A204.1 (cell line): ENCODE measurements around the gene CD300LB.
"Not testable (repeated sequence)": the region's sequence is repeated elsewhere in the genome, so short reads cannot be mapped to it uniquely, and the experiment has no call there.

Experiments used
- FAIRE-seq: peaks from 2 replicates; lab custom pipeline; 2012; peaks lifted over from hg19 to GRCh38; lab: Jason Lieb, UNC

CD300LB gene

GRCh38 chr17:74524653-74525464 lies 6.4 kb downstream of the CD300LB start:
- FAIRE-seq: no peak

- no peak for FAIRE-seq
Observed at GRCh38 chr17:74523308-74523707, 8.0 kb downstream of the CD300LB start.

DNA sequence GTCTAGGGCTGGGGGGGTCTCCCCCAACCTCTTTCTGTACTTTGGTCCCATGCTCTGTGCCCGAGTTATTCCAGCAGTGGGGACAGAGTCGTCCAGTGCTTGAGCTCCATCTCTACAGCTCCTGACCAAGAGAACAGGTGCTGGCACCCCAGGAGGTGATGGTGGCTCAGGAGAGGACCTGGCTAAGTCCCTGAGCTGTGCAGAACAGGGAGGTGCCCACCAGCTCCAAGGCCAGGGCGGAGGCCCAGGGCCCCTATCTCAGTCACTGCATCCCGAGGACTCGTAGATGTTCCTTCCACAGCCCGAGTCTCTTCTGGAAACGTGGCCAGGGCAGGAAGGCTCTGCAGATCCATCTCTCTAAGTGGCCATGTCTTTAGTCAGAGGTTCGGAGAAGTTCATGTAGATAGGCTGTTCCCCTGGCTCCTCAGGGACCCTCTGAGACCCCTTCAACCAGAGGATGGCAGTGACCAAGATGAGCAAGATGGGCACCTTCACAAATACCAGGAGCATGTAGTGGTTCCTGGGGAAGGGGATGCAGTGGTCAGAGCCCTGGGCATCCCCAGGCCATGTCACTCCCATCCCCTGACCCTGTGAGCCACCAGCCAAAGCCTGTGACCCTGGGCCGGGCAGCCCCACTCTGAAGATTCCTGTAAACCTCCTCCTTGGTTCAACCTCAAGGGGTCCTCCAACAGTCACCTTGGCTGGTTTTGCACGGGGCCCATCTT lies 8.7 kb downstream of the CD300LB start:
- FAIRE-seq: no peak

DNA sequence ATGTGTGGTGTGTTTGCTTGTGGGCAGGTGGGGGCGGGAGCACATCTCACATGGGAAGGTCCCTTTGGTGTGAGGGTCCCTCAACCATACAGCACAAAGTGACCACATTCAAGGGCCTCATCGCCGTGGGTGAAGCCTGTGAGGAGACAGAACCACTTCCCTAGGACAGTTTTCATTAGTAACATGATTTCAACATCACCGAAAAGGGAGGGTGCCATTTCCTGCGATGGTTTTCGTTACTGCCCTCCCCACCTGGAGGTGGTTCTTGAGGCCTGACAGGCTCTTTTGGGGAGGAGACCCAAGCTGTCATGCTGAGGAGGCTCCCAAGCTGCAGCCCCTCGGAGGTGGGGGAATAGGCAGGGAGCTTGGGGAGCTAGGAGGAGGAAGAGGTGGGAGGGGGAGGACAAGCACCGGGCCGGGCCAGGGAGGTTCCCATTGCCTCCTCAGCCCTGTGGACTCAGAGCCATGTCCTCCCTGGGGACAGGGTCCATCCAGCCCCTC lies 9.5 kb downstream of the CD300LB start:
- no peak for FAIRE-seq

- FAIRE-seq: no peak
Observed at GRCh38 chr17:74520790-74521480, 10.3 kb downstream of the CD300LB start.

DNA sequence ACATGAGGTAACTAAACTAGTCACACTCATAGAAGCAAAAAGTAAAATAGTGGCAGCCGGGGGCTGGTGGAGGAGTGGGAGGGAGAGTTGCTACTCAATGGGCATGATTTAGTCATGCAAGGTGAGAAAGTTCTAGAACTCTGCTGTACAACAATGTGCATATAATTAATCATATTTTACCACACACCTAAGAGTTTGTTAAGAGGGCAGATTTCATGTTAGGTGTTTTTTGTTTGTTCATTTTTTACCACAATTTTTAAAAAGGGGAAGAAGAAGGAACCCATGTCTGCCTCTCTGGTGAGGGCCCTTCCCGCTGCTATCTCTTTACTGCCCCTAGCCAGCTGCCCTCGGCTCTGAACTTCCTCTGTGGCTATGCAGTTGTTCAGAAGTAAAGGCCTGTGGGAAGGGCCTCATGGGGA lies 11.2 kb downstream of the CD300LB start:
- no peak for FAIRE-seq

DNA sequence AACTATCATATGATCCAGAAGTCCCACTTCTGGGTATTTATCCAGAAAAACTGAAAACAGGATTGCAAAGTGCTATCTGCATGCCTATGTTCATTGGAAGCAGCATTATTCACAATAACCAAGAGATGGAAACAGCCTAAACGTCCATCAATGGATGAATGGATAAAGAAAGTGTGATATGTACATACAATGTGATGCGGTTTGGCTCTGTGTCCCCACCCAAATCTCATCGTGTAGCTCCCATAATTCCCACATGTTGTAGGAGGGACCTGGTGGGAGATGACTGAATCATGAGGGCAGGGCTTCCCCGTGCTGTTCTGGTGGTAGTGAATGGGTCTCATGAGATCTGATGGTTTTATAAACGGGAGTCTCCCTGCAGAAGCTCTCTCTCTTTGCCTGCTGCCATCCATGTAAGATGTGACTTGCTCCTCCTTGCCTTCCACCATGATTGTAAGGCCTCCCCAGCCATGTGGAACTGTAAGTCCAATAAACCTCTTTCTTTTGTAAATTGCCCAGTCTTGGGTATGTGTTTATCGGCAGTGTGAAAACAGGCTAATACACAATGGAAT lies 12.8 kb downstream of the CD300LB start:
- FAIRE-seq: not testable (repeated sequence)

DNA sequence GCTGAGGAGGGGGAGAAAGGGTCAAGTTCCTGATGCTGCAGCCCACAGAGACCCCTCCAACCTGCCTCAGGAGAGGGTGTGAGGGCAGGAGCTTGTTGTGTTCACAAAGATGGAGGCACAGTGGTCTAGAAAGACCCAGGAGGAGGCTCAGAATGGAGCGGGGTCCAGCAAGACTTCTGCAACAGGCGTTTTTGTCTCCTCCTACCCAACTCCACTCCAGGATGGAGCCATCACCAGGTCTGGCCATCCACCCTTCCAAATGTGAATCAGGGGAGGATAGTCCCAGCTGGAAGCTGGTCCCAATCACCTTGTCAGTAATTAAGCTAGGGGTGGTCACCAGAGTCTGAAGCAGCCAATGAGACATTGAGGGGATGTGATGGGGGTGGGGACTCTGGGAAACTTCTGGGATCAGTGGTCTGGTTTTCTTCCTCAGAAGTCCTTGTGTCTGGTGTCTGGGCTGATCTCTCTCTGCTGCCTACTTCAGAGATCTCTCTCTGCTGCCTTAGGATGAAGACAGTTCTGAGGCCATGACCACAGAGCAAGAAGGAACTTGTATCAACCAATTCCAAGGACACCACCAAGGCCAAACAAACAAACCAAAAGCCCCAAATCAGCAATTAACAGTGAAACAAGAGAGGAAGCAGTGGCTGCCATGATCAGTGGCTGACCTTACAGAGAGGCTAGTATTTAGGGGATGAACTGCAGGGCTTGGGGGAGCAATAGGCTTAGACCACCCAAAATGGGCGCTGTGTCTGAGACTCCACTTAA lies 14.5 kb downstream of the CD300LB start:
- no peak for FAIRE-seq

DNA sequence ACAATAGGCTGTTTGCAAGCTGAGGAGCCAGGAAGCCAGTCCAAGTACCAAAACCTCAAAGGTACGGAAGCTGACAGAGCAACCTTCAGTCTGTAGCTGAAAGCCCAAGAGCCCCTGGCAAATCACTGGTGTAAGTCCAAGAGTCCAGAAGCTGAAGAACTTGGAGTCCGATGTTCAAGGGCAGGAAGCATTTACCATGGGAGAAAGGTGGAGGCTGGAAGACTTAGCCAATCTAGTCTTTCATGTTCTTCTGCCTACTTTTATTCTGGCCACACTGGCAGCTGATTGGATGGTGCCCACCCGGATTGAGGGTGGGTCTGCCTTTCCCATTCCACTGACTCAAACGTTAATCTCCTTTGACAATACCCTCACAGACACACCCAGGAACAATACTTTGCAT lies 15.3 kb downstream of the CD300LB start:
- no peak for FAIRE-seq

DNA sequence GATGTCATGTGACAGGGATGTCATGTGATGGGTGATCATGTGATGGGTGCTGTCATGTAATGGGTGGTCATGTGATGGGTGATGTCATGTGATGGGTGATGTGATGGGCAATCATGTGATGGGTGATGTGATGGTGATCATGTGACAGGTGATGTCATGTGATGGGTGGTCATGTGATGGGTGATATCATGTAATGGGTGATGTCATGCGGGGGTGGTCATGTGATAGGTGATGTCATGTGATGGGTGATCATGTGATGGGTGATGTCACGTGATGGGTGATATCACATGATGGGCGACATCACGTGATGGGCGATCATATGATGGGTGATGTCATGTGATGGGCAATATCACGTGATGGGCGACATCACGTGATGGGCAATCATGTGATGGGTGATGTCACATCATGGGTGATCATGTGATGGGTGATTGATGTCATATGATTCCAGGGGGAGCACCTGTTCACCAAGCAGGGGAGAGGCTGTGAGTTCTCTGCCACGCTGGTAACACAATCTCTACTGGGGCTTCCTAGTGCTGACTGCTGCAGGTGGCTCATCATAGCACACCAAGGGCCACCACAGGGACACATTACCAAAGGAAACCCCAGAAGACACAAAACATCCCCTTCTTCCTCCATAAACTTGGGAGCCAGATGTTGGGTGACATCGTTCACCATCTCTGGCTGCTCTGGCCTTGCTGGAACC lies 16.5 kb downstream of the CD300LB start:
- FAIRE-seq: no peak

DNA sequence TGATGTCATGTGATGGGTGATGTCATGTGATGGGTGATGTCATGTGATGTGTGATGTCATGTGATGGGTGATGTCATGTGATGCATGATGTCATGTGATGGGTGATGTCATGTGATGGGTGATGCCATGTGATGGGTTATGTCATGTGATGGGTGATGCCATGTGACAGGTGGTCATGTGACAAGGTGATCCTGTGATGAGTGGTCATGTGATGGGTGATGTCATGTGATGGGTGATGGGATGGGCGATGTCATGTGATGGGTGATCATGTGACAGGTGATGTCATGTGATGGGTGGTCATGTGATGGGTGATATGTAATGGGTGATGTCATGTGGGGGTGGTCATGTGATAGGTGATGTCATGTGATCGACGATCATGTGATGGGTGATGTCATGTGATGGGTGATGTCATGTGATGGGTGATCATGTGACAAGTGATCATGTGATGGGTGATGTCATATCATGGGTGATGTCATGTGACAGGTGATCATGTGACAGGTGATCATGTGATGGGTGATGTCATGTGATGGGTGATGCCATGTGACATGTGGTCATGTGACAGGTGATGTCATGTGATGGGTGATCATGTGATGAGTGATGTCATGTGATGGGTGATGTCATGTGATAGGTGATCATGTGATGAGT lies 17.2 kb downstream of the CD300LB start:
- no peak for FAIRE-seq

- FAIRE-seq: no peak
Observed at GRCh38 chr17:74512624-74513091, 18.6 kb downstream of the CD300LB start.

GRCh38 chr17:74512036-74512435 lies 19.2 kb downstream of the CD300LB start:
- FAIRE-seq: no peak

DNA sequence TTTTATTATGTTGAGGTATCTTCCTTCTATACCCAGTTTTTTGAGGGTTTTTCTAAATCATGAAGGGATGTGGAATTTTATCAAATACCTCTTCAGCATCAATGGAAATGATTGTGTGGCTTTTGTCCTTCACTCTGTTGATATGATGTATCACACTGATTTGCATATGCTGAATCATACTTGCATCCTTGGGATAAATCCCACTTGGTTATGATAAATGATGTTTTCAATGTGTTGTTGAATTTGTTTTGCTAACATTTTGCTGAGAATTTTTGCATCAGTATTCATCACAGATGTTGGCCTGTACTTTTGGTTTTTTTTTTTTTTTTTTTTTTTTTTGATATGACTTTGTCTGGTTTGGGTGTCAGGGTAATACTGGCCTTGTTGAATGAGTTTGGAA lies 23.1 kb downstream of the CD300LB start:
- FAIRE-seq: no peak

GRCh38 chr17:74503949-74504348 lies 27.3 kb downstream of the CD300LB start:
- FAIRE-seq: not testable (repeated sequence)

DNA sequence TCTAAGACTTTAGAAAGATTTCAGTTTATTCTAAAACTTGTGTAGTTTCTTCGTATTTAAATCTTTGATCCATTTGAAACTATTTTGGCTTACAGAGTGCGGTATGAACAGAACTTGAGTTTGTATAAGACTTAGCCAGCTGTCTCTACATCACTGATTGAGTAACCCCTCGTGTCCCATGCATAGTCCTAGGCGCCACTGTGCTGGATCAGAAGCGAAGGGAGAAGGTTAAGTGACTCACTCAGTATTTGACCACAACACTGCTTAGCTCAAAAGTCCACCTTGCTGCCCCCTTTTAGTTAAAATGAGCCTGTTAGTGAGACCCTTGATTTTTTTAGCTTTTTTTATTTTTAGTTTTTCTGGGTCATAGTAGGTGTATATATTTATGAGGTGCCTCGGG lies 28.4 kb downstream of the CD300LB start:
- no peak for FAIRE-seq

DNA sequence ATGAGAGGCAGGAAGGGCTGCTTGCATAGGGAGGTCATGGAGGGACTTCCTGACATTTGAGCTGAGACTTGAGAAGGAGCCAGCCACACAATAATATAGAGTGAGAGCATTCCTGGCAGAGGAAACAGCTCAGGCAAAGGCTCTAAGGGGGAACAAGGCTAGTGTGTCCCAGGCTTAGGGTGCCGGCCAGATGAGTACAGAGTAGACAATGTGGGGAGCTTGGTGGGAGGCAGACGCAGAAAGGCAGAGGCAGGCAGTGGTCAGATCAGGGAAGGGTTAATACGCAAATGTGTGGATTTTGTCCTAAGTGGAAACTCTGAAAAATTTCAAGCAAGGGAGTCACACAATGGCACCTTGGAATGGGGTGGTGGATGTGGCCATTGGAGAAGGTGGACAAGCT lies 31.3 kb downstream of the CD300LB start:
- FAIRE-seq: no peak

- no peak for FAIRE-seq
Observed at GRCh38 chr17:74497471-74497870, 33.8 kb downstream of the CD300LB start.

- peak; percentile 91 for FAIRE-seq
Observed at GRCh38 chr17:74493331-74493833, 37.9 kb downstream of the CD300LB start.

DNA sequence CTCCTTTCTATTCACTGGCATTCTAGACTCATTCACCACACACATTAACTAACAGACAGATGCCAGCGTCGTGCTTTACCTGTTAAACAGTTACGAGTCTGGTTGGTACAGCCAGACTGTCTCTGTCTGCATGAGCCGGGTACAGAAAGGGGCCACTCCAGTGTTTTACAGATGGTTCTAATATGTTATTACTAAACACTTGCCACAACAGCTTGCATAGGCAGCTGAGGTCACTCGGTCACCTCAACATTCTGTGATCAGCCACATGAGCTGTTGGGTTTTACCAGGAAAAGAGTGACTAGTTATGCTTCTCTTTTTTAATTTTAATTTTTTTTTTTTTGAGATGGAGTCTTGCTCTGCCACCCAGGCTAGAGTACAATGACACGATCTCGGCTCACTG lies 39.6 kb downstream of the CD300LB start:
- no peak for FAIRE-seq
